ENCODE results near the gene MRPL1. TPM values are rescaled to one million over a fixed set of nuclear protein-coding genes. Genes with fewer than 3 reads are reported as not detected.

MRPL1 gene
- total and polyA plus RNA-seq, 2 experiments from 2014 or later = 18.2 to 30.9 TPM

GRCh38 chr4:77881460-77882295 lies 19.0 kb downstream of the MRPL1 start:
- Histone ChIP-seq H3K4me3 (no peak overlapping the region), H3K4me1 (ENCODE audit: low read depth) (no peaks in the 10 kb centered on the region), H3K27ac (no peak overlapping the region), H3K36me3 (peaks cover 3% of the 10 kb centered on the region), H3K27me3 (no peaks in the 10 kb centered on the region), H3K9me3 (ENCODE audit: low read depth) (no peaks in the 10 kb centered on the region)
- TF ChIP-seq, protein P1, sequence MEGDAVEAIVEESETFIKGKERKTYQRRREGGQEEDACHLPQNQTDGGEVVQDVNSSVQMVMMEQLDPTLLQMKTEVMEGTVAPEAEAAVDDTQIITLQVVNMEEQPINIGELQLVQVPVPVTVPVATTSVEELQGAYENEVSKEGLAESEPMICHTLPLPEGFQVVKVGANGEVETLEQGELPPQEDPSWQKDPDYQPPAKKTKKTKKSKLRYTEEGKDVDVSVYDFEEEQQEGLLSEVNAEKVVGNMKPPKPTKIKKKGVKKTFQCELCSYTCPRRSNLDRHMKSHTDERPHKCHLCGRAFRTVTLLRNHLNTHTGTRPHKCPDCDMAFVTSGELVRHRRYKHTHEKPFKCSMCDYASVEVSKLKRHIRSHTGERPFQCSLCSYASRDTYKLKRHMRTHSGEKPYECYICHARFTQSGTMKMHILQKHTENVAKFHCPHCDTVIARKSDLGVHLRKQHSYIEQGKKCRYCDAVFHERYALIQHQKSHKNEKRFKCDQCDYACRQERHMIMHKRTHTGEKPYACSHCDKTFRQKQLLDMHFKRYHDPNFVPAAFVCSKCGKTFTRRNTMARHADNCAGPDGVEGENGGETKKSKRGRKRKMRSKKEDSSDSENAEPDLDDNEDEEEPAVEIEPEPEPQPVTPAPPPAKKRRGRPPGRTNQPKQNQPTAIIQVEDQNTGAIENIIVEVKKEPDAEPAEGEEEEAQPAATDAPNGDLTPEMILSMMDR (IDR thresholded peaks at IDR 0.05; ENCODE audit: low read depth, low read length) = no peak
- DNase-seq (ENCODE audit: low read depth in 1 of 2, low spot score in 1 of 2) = peak in 1 of 2 donors; percentile 39

DNA sequence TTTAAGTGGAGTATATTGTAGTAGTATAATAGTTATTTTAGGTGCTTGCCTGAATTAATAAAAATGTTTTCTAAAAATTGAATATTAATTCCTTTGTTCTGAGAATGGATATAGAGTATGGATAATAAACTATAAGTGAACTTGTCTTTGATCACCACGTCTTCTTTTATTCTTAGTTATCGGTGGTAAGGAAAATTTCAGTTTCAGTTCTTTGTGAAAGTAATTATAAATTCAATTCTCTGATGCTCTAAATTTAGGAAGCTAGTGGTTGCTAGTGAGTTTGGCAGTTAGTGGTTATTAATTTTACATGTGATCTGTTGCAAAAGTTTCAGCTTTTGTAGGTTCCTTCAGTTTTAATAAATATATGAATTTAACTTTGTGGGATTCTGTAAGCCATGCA lies 30.8 kb downstream of the MRPL1 start:
- peaks cover 21% of the 10 kb centered on the region for H3K36me3 ChIP-seq
- H3K27ac ChIP-seq = no peak overlapping the region
- no peaks in the 10 kb centered on the region for H3K27me3 ChIP-seq
- no peaks in the 10 kb centered on the region for H3K4me1 ChIP-seq (ENCODE audit: low read depth)
- TF ChIP-seq, protein P1 (IDR thresholded peaks at IDR 0.05; ENCODE audit: low read depth, low read length) = no peak
- H3K9me3 ChIP-seq (ENCODE audit: low read depth) = no peaks in the 10 kb centered on the region
- no peak overlapping the region for H3K4me3 ChIP-seq
- DNase-seq (ENCODE audit: low read depth in 1 of 2, low spot score in 1 of 2) = no peak

DNA sequence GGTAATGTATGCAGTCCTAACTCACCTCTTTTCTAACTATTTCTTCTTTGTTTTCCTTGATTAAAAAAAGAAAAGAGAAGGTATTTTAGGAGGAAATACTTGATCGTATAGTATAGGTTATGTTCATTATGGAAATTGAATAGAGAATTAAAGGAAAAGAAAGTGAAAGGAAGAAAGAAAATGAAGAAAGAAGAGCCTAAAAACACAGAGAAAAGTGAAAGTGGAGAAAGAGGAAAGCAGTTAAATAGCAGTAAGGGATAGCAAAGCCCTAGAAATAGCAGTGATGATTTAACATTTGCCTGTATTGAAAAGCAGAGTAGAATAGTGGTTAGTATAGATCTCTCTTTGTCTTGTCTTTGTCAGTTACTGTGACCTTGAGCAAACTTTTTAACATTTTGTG lies 37.0 kb downstream of the MRPL1 start:
- Histone ChIP-seq H3K27ac (no peak overlapping the region), H3K27me3 (no peaks in the 10 kb centered on the region), H3K4me1 (ENCODE audit: low read depth) (no peaks in the 10 kb centered on the region), H3K36me3 (peaks cover 13% of the 10 kb centered on the region), H3K9me3 (ENCODE audit: low read depth) (no peaks in the 10 kb centered on the region), H3K4me3 (no peak overlapping the region)
- TF ChIP-seq, protein P1 (IDR thresholded peaks at IDR 0.05; ENCODE audit: low read depth, low read length) = no peak
- no peak for DNase-seq (ENCODE audit: low read depth in 1 of 2, low spot score in 1 of 2)

- Histone ChIP-seq H3K4me3 (no peak overlapping the region), H3K9me3 (ENCODE audit: low read depth) (no peaks in the 10 kb centered on the region), H3K27me3 (no peaks in the 10 kb centered on the region), H3K4me1 (ENCODE audit: low read depth) (peaks cover 13% of the 10 kb centered on the region), H3K36me3 (no peaks in the 10 kb centered on the region), H3K27ac (no peak overlapping the region)
- TF ChIP-seq, protein P1 (IDR thresholded peaks at IDR 0.05; ENCODE audit: low read depth, low read length) = no peak
- DNase-seq (ENCODE audit: low read depth in 1 of 2, low spot score in 1 of 2) = no peak
Observed at GRCh38 chr4:77903186-77903585, 40.6 kb downstream of the MRPL1 start.

GRCh38 chr4:77905651-77906263 lies 43.1 kb downstream of the MRPL1 start:
- DNase-seq (ENCODE audit: low read depth in 1 of 2, low spot score in 1 of 2) = peak in 1 of 2 donors; percentile 38
- Histone ChIP-seq H3K9me3 (ENCODE audit: low read depth) (no peaks in the 10 kb centered on the region), H3K27me3 (no peaks in the 10 kb centered on the region), H3K36me3 (no peaks in the 10 kb centered on the region), H3K4me3 (no peak overlapping the region), H3K27ac (peak overlapping the region; percentile 64), H3K4me1 (ENCODE audit: low read depth) (peaks cover 13% of the 10 kb centered on the region)
- TF ChIP-seq, protein P1 (IDR thresholded peaks at IDR 0.05; ENCODE audit: low read depth, low read length) = no peak

Measured in cardiac muscle cell (in vitro differentiated cells and primary cell).